Measurements from ENCODE around the gene ATP2B3.
"Not testable (repeated sequence)": the region's sequence is repeated elsewhere in the genome, so short reads cannot be mapped to it uniquely, and the experiment has no call there.

The ATP2B3 gene

GRCh38 chrX:153603131-153603656, 85.8 kb downstream of the ATP2B3 start:
- H3K4me3 ChIP-seq (ENCODE audit: low read depth, low read length, poor library complexity, severe bottlenecking) = no peak overlapping the region
- no peaks in the 10 kb centered on the region for H3K9me3 ChIP-seq (ENCODE audit: low read length)
- peaks cover 13% of the 10 kb centered on the region for H3K4me1 ChIP-seq (ENCODE audit: insufficient read depth, low read length, severe bottlenecking)
- no peaks in the 10 kb centered on the region for H3K27me3 ChIP-seq (ENCODE audit: insufficient read depth, low read length)
- H3K4me2 ChIP-seq (ENCODE audit: low read length) = no peak overlapping the region
- no peaks in the 10 kb centered on the region for H3F3A ChIP-seq (ENCODE audit: insufficient read depth, low read length)
- TF ChIP-seq CTCF (IDR thresholded peaks at IDR 0.05; ENCODE audit: low read length) (no peak), EZH2 (IDR thresholded peaks at IDR 0.05; ENCODE audit: borderline replicate concordance, low read length) (no peak)
- H3K79me2 ChIP-seq (ENCODE audit: insufficient read depth, low read length) = no peaks in the 10 kb centered on the region
- no peak overlapping the region for H3K27ac ChIP-seq (ENCODE audit: low read depth, low read length, poor library complexity, severe bottlenecking)
- H3K36me3 ChIP-seq (ENCODE audit: insufficient read depth, low read length) = no peaks in the 10 kb centered on the region
- no peaks in the 10 kb centered on the region for H4K20me1 ChIP-seq (ENCODE audit: insufficient read depth, low read length)
- H2AFZ ChIP-seq (ENCODE audit: low read length) = no peak overlapping the region
- H3K9ac ChIP-seq (ENCODE audit: low read length) = no peak overlapping the region
- no peaks in the 10 kb centered on the region for H3K9me2 ChIP-seq (ENCODE audit: low read depth, low read length)

DNA sequence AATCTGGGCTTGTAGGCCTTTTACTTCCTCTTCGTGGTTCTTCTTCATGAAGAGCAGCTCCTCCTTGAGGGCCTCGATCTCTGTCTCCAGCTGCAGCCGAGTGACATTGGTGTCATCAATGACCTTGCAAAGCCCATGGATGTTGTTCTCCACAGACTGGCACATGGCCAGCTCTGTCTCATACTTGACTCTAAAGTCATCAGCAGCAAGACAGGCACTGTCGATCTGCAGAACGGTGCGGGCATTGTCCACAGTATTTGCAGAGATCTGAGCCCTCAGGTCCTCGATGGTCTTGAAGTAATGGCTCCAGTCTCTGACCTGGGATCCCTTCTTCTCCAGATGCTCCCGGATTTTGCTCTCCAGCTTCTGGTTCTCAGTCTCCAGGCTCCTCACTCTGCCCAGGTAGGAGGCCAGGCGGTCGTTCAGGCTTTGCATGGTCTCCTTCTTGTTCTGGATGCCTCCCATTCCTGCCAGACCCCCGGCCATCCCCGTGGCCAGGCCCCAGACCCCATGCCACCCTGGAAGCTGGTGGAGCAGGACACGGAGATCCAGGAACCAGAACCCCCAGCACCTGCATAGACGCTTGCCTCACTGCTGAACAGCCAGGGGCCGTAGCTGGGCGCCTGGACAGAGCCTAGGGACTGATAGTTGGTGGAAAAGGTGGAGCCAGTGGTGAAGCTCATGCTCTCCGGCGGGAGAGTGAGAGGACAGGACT, 87.4 kb downstream of the ATP2B3 start:
- H3K9me3 ChIP-seq (ENCODE audit: low read length); H3K27me3 ChIP-seq (ENCODE audit: insufficient read depth, low read length); H3K36me3 ChIP-seq (ENCODE audit: insufficient read depth, low read length); H4K20me1 ChIP-seq (ENCODE audit: insufficient read depth, low read length); H3K9ac ChIP-seq (ENCODE audit: low read length); H3K79me2 ChIP-seq (ENCODE audit: insufficient read depth, low read length); H2AFZ ChIP-seq (ENCODE audit: low read length); H3F3A ChIP-seq (ENCODE audit: insufficient read depth, low read length); H3K9me2 ChIP-seq (ENCODE audit: low read depth, low read length); H3K4me3 ChIP-seq (ENCODE audit: low read depth, low read length, poor library complexity, severe bottlenecking); H3K4me1 ChIP-seq (ENCODE audit: insufficient read depth, low read length, severe bottlenecking); H3K4me2 ChIP-seq (ENCODE audit: low read length); H3K27ac ChIP-seq (ENCODE audit: low read depth, low read length, poor library complexity, severe bottlenecking): not testable (repeated sequence)

DNA sequence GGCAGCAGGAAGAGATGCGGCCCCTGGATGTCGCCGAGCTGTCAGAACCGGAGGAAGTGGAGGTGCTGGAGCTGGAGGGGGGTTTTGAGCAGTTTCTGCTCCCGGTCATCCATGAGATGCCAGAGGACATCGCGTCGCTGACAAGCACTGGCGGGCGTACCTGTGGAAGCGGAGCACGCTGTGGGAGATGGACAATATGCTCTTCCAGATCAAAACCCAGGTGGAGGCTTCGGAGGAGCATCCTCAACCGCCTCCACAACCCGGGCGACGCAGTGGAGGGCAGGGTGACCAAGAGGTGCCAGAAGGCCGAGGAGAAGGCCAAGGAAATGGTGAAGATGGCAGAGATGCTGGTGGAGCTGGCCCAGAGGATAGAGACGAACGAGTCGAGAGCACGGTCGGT, 89.1 kb downstream of the ATP2B3 start:
- H3F3A ChIP-seq (ENCODE audit: insufficient read depth, low read length) = no peaks in the 10 kb centered on the region
- no peak for TF ChIP-seq EZH2 (IDR thresholded peaks at IDR 0.05; ENCODE audit: borderline replicate concordance, low read length)
- no peak for TF ChIP-seq CTCF (IDR thresholded peaks at IDR 0.05; ENCODE audit: low read length)
- H3K4me3 ChIP-seq (ENCODE audit: low read depth, low read length, poor library complexity, severe bottlenecking) = no peak overlapping the region
- no peak overlapping the region for H3K4me2 ChIP-seq (ENCODE audit: low read length)
- no peak overlapping the region for H3K27ac ChIP-seq (ENCODE audit: low read depth, low read length, poor library complexity, severe bottlenecking)
- H2AFZ ChIP-seq (ENCODE audit: low read length) = no peak overlapping the region
- H3K27me3 ChIP-seq (ENCODE audit: insufficient read depth, low read length) = no peaks in the 10 kb centered on the region
- no peaks in the 10 kb centered on the region for H3K36me3 ChIP-seq (ENCODE audit: insufficient read depth, low read length)
- no peaks in the 10 kb centered on the region for H4K20me1 ChIP-seq (ENCODE audit: insufficient read depth, low read length)
- H3K9ac ChIP-seq (ENCODE audit: low read length) = no peak overlapping the region
- H3K9me2 ChIP-seq (ENCODE audit: low read depth, low read length) = no peaks in the 10 kb centered on the region
- peaks cover 7% of the 10 kb centered on the region for H3K4me1 ChIP-seq (ENCODE audit: insufficient read depth, low read length, severe bottlenecking)
- H3K79me2 ChIP-seq (ENCODE audit: insufficient read depth, low read length) = no peaks in the 10 kb centered on the region
- H3K9me3 ChIP-seq (ENCODE audit: low read length) = no peaks in the 10 kb centered on the region

DNA sequence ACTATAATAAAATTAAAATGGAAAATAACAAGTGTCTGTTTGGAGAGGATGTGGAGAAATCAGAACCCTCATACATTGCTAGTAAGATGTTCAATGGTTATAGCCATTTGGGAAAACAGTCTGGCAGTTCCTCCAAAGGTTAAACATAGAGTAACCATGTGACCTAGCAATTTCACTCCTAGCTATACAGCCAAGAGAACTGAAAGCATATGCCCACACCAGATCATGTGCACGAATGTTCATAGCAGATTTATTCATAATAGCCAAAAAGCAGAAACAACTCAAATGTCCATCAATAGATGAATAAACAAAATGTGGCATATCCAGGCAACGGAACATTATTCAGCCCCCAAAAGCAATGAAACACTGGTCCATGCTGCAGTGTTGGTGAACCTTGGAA, 90.9 kb downstream of the ATP2B3 start:
- Histone ChIP-seq H2AFZ (ENCODE audit: low read length) (no peak overlapping the region), H3K27ac (ENCODE audit: low read depth, low read length, poor library complexity, severe bottlenecking) (no peak overlapping the region), H3K9me3 (ENCODE audit: low read length) (no peaks in the 10 kb centered on the region), H3K4me3 (ENCODE audit: low read depth, low read length, poor library complexity, severe bottlenecking) (no peak overlapping the region), H3K9me2 (ENCODE audit: low read depth, low read length) (no peaks in the 10 kb centered on the region), H4K20me1 (ENCODE audit: insufficient read depth, low read length) (no peaks in the 10 kb centered on the region), H3F3A (ENCODE audit: insufficient read depth, low read length) (no peaks in the 10 kb centered on the region), H3K4me1 (ENCODE audit: insufficient read depth, low read length, severe bottlenecking) (peaks cover 7% of the 10 kb centered on the region), H3K4me2 (ENCODE audit: low read length) (no peak overlapping the region), H3K27me3 (ENCODE audit: insufficient read depth, low read length) (no peaks in the 10 kb centered on the region), H3K9ac (ENCODE audit: low read length) (no peak overlapping the region), H3K36me3 (ENCODE audit: insufficient read depth, low read length) (no peaks in the 10 kb centered on the region), H3K79me2 (ENCODE audit: insufficient read depth, low read length) (no peaks in the 10 kb centered on the region)
- TF ChIP-seq EZH2 (IDR thresholded peaks at IDR 0.05; ENCODE audit: borderline replicate concordance, low read length) = no peak
- no peak for TF ChIP-seq CTCF (IDR thresholded peaks at IDR 0.05; ENCODE audit: low read length)

Data from OCI-LY1 (cell line).